Gastrocnemius medialis (tissue), 4 donors: ENCODE results near the gene ANKRD17. TPM values are rescaled to one million over a fixed set of nuclear protein-coding genes. Genes with fewer than 3 reads are reported as not detected.

Experiments used
- ATAC-seq, 2 donors: fragments of 150-250 bp; one replicate each; pipeline ENCODE4 v1.9.1; 2016
- DNase-seq, 2 donors: peaks; one replicate each; pipeline ENCODE4 v3.0.0-alpha.2; 2019
- H3K27ac ChIP-seq, 4 donors: fragments of 200-600 bp; sonication (generic); 1 replicate in 1 of 4; 2 replicates in 3 of 4; pipeline ENCODE4 v1.5.1; 2016 to 2018; ENCODE audit warnings: mild to moderate bottlenecking in 2 of 4, moderate library complexity in 1 of 4
- H3K27me3 ChIP-seq, 3 donors: fragments of 200-600 bp; sonication (generic) in 2 of 3; 1 replicate in 1 of 3; 2 replicates in 2 of 3; pipeline versions ENCODE4 v1.5.1 to v1.6.0; 2016 to 2019; ENCODE audit warnings: mild to moderate bottlenecking in 1 of 3, moderate library complexity in 1 of 3
- H3K36me3 ChIP-seq, 2 donors: fragments of 200-600 bp; sonication (generic) in 1 of 2; one replicate each; pipeline ENCODE4 v1.5.1; 2017 to 2018
- H3K4me1 ChIP-seq, 2 donors: fragments of 200-600 bp; sonication (generic) in 1 of 2; one replicate each; pipeline ENCODE4 v1.5.1; 2016 to 2017; ENCODE audit warnings: mild to moderate bottlenecking in 2 of 2
- H3K4me3 ChIP-seq, 4 donors: fragments of 200-600 bp; sonication (generic) in 3 of 4; 1 replicate in 1 of 4; 2 replicates in 3 of 4; pipeline ENCODE4 v1.5.1; 2016 to 2019; ENCODE audit warnings: mild to moderate bottlenecking in 2 of 4
- H3K9me3 ChIP-seq, 3 donors: fragments of 200-600 bp; sonication (generic) in 2 of 3; 1 replicate in 1 of 3; 2 replicates in 2 of 3; pipeline ENCODE4 v1.5.1; 2016 to 2019
- POLR2A ChIP-seq, 2 donors: fragments of 450-650 bp; IDR thresholded peaks; one replicate each; pipeline ENCODE4 v1.6.1; 2017; ENCODE audit warnings: antibody characterized with exemption in 2 of 2, mild to moderate bottlenecking in 2 of 2, moderate library complexity in 2 of 2
- in situ Hi-C, 4 donors: fragments of 200-750 bp; cut with MboI; loops; one replicate each; pipeline versions ENCODE4 v1.15.0 to v1.8.0; 2017; ENCODE audit warnings: low sequenced_read_pairs in 4 of 4
- intact Hi-C: fragments of 100-400 bp; cut with DNase I; formaldehyde crosslinking; loops from one replicate; pipeline ENCODE4 v1.15.1; 2023; ENCODE audit warnings: low total_unique reads
- total RNA-seq, 4 donors: library from RNA; depleted of rRNA; stranded (reverse); fragments of >200 nt; gene quantifications; one replicate each; pipeline versions ENCODE4 v1.1.0 to v1.2.3, GENCODE V29; 2016
- TF ChIP-seq, protein P1 (sequence below), 5 experiments: fragments of 450-650 bp in 3 of 5; fragments of 200-600 bp in 2 of 5; sonication (generic) in 2 of 5; IDR thresholded peaks in 4 of 5; conservative IDR thresholded peaks in 1 of 5; 1 replicate in 4 of 5; 2 replicates in 1 of 5; pipeline ENCODE4 v1.5.1; 2016 to 2019; ENCODE audit warnings: antibody characterized with exemption in 5 of 5, mild to moderate bottlenecking in 3 of 5, moderate library complexity in 3 of 5

The ANKRD17 gene
- total RNA-seq, 4 donors from 2014 or later: 40.8 to 68.5 (median 54.8) TPM

DNA sequence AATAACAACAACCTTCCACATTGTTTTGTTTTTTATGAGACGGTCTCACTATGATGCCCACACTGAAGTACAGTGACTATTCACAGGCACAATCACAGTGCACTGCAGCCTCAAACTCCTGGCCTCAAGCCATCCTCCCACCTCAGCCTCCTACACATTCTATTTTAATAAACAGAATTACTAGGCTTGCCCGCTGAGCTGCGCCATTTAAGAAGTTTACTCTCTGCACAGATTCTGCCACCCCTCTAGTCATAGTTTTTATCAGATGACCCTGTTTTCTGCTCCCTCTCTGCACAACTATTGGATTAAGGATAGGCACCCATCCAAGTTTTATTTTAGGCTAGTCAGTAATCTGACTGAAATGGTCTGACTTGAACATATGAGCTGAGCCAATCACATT is 177.8 kb downstream of the ANKRD17 start:
- H3K27ac ChIP-seq: peak overlapping the region in 1 of 4 donors; percentile 24
- TF ChIP-seq POLR2A (IDR thresholded peaks at IDR 0.05): no peak
- TF ChIP-seq, protein P1, sequence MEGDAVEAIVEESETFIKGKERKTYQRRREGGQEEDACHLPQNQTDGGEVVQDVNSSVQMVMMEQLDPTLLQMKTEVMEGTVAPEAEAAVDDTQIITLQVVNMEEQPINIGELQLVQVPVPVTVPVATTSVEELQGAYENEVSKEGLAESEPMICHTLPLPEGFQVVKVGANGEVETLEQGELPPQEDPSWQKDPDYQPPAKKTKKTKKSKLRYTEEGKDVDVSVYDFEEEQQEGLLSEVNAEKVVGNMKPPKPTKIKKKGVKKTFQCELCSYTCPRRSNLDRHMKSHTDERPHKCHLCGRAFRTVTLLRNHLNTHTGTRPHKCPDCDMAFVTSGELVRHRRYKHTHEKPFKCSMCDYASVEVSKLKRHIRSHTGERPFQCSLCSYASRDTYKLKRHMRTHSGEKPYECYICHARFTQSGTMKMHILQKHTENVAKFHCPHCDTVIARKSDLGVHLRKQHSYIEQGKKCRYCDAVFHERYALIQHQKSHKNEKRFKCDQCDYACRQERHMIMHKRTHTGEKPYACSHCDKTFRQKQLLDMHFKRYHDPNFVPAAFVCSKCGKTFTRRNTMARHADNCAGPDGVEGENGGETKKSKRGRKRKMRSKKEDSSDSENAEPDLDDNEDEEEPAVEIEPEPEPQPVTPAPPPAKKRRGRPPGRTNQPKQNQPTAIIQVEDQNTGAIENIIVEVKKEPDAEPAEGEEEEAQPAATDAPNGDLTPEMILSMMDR (IDR thresholded peaks at IDR 0.05 in 4 of 5, conservative IDR thresholded peaks at IDR 0.05 in 1 of 5): no peak
- no peak for ATAC-seq
- intact Hi-C loops (no loop called here), in situ Hi-C loops (no loop called here)
- H3K36me3 ChIP-seq: peaks cover 2 to 78% of the 10 kb centered on the region in 2 donors
- H3K27me3 ChIP-seq: no peaks in the 10 kb centered on the region
- DNase-seq: no peak
- H3K9me3 ChIP-seq: no peaks in the 10 kb centered on the region
- H3K4me3 ChIP-seq: no peak overlapping the region
- H3K4me1 ChIP-seq: peaks cover 0 to 2% of the 10 kb centered on the region in 2 donors

DNA sequence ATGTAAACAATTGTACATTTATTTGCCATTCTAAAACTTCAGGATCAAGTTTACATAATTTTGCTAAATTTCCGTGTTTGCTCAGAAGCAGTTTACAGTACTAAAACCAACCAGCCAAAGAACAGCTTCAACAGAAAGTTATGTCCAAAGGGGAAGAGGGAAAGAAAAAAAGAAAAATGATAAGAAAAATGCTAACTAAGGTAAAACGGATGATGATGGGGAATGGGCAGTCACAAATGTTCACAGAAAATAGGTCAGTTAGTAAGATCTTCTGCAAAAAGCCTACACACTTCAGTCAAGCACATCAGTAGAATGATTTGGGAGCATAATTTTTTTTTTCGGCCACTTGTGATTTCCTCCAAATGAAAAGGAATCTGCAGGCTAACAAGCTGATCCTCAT is 182.8 kb downstream of the ANKRD17 start:
- H3K4me1 ChIP-seq: peaks cover 0 to 2% of the 10 kb centered on the region in 2 donors
- H3K9me3 ChIP-seq: no peaks in the 10 kb centered on the region
- in situ Hi-C loops: loop anchor here in 2 of 4 donors (10.0 kb wide), 2 partner anchors 169 to 179 kb away; partner anchors contain the start of gene ANKRD17 (in 1 of the 2)
- H3K27me3 ChIP-seq: no peaks in the 10 kb centered on the region
- no peak for TF ChIP-seq POLR2A (IDR thresholded peaks at IDR 0.05)
- TF ChIP-seq, protein P1 (IDR thresholded peaks at IDR 0.05 in 4 of 5, conservative IDR thresholded peaks at IDR 0.05 in 1 of 5): no peak
- no peak overlapping the region for H3K27ac ChIP-seq
- no peak overlapping the region for H3K4me3 ChIP-seq
- intact Hi-C loops: no loop called here
- DNase-seq (no peak), ATAC-seq (no peak)
- H3K36me3 ChIP-seq: peaks cover 2 to 68% of the 10 kb centered on the region in 2 donors

DNA sequence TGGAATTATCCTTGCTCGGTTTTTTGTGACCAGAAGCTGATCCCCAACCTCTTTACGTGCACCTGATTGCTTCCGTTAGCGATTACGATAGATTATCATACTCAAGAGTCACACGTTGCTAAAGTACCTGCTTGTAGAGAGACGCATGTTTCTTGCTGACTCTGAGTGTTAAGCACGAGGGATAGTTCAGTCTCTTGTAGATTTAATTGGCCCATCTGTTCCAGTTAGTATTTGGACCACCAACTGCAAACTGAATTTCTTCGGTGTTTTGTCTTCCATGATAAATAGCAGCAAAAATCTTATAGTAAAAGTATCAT is 188.6 kb downstream of the ANKRD17 start:
- Histone ChIP-seq H3K27me3 (no peaks in the 10 kb centered on the region), H3K4me3 (peak overlapping the region; percentile 61 to 92 (median 86)), H3K27ac (peak overlapping the region; percentile 88 to 94 (median 93)), H3K36me3 (peaks cover 0 to 24% of the 10 kb centered on the region in 2 donors), H3K9me3 (no peaks in the 10 kb centered on the region), H3K4me1 (peaks cover 5 to 26% of the 10 kb centered on the region in 2 donors)
- intact Hi-C loops: loop anchor here (5.0 kb wide), 1 partner anchor 52 kb away; no protein-coding TSS in a partner anchor
- in situ Hi-C loops: loop anchor here in 2 of 4 donors (10.0 to 25.0 kb wide), 3 partner anchors 175 to 1092 kb away; partner anchors contain the start of genes ANKRD17 (in 1 of the 2) and MTHFD2L (in 1 of the 2)
- ATAC-seq (peak; percentile 9 to 15), DNase-seq (no peak)
- no peak for TF ChIP-seq POLR2A (IDR thresholded peaks at IDR 0.05)
- TF ChIP-seq, protein P1 (IDR thresholded peaks at IDR 0.05 in 4 of 5, conservative IDR thresholded peaks at IDR 0.05 in 1 of 5): no peak

DNA sequence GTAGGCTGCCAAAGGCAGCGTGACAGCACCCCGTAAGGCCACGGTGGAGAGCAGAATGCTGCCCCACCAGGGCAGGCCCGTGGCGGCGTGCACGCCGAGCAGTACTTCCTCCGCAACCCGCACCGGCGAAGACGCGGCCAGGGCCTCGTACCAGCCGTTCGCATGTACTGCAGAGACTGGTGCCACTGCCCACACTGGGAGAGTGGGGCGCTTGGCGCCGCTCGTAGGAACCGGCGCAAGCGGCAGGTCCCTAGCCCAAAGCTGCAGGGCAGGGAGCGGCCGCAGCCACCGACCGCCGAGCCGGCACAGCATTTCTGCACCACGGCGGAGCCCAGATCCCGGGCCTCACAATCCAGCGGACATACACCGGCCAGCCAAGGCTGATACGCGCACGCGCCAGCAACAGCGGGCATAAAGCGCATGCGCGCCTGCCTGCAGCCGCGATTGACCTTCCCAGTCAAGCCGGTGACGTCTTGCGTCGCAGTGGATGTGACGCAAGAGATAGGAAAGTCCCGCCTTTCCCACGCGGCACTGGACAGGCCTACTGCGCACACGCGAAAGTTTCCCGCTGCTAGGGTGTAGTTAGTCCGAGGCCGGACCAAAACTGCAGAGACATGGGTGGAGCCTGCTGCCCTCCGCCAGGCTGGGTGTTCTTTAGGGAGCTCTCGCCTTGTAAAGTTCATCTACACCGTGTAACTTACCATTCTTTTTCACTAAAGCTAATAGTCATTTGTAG is 189.1 kb downstream of the ANKRD17 start, which contains the start of gene COX18:
Gene COX18 (minus strand): TSS at position 379 of the 736 bp plus-strand sequence. CDS start 67 bp downstream, at position 312.
- no peaks in the 10 kb centered on the region for H3K9me3 ChIP-seq
- TF ChIP-seq POLR2A (IDR thresholded peaks at IDR 0.05): peak; percentile 70 to 81
- TF ChIP-seq, protein P1 (IDR thresholded peaks at IDR 0.05 in 4 of 5, conservative IDR thresholded peaks at IDR 0.05 in 1 of 5): peak in 1 of 5 experiments; percentile 15
- H3K27ac ChIP-seq: peak within 1 kb of the TSS; percentile 88 to 94 (median 93)
- intact Hi-C loops: loop anchor here (1.0 to 5.0 kb wide), 2 partner anchors 53 to 188 kb away; no protein-coding TSS in a partner anchor
- H3K4me1 ChIP-seq: peaks cover 5 to 26% of the 10 kb centered on the region in 2 donors
- ATAC-seq (peak; percentile 90 to 95), DNase-seq (peak; percentile 95 to 98)
- no peaks in the 10 kb centered on the region for H3K27me3 ChIP-seq
- H3K36me3 ChIP-seq: peaks cover 0 to 19% of the 10 kb centered on the region in 2 donors
- in situ Hi-C loops: loop anchor here (5.0 to 25.0 kb wide), 4 partner anchors 175 to 1093 kb away; partner anchors contain the start of genes ANKRD17 (in 2 of the 4) and MTHFD2L (in 1 of the 4)
- peak within 1 kb of the TSS; percentile 80 to 92 (median 86) for H3K4me3 ChIP-seq
